Measurements from ENCODE around the gene TMEM30B.

Gene TMEM30B

DNA sequence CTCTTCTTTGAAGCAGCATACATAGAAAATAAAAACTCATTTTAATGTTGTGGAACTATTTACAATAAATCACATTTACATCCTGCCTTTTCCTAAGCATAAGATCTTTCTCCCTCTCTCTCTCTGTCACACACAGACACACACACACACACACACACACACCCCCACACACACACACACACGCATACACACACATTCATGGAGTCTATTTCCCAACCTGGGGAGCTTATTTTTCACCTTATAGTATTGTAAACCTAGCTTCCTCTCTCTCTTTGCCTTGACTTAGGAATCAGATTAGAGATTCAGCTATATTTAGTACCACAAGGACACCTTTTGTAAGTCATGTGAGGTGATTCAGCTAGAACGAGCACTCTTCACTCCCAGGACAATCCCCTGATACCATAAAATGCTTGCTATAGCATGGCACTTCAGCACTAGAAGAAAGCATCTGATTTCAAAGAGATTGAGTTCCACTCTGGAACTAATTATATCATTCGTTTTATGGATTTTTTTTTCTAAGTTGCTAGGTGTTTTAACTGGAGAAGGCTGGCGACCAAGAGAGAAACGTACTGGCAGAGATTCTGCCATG is 23.6 kb downstream of the TMEM30B start:
- peaks cover 2% of the 10 kb centered on the region; the same call in 1 of the 2 replicates for H3K27me3 ChIP-seq (ENCODE audit: control insufficient read depth, insufficient read depth, low read length)
- WGBS (ENCODE audit: insufficient coverage, insufficient read length), result no CpG with 5 or more reads among the region's 5 CpGs
- no peaks in the 10 kb centered on the region for H3K9me3 ChIP-seq (ENCODE audit: control insufficient read depth, insufficient read depth, low read length)
- H3K36me3 ChIP-seq (ENCODE audit: control insufficient read depth, insufficient read depth, low read length), result no peaks in the 10 kb centered on the region
- no peak overlapping the region for H3K4me3 ChIP-seq (ENCODE audit: low read length)
- H3K4me1 ChIP-seq (ENCODE audit: control insufficient read depth, insufficient read depth, low read length), result no peaks in the 10 kb centered on the region
- DNase-seq (ENCODE audit: low read depth, low spot score), result no peak
- H3K27ac ChIP-seq (ENCODE audit: low read length), result no peak overlapping the region

- WGBS (ENCODE audit: insufficient coverage, insufficient read length), result no CpG with 5 or more reads among the region's 6 CpGs
- Histone ChIP-seq H3K36me3 (ENCODE audit: control insufficient read depth, insufficient read depth, low read length) (no peaks in the 10 kb centered on the region), H3K27ac (ENCODE audit: low read length) (no peak overlapping the region), H3K9me3 (ENCODE audit: control insufficient read depth, insufficient read depth, low read length) (no peaks in the 10 kb centered on the region), H3K4me1 (ENCODE audit: control insufficient read depth, insufficient read depth, low read length) (no peaks in the 10 kb centered on the region), H3K27me3 (ENCODE audit: control insufficient read depth, insufficient read depth, low read length) (peaks cover 2% of the 10 kb centered on the region; the same call in 1 of the 2 replicates), H3K4me3 (ENCODE audit: low read length) (no peak overlapping the region)
- no peak for DNase-seq (ENCODE audit: low read depth, low spot score)
These were observed 24.2 kb downstream of the TMEM30B start for GRCh38 chr14:61256826-61257468.

- peaks cover 2% of the 10 kb centered on the region; the same call in 1 of the 2 replicates for H3K27me3 ChIP-seq (ENCODE audit: control insufficient read depth, insufficient read depth, low read length)
- WGBS (ENCODE audit: insufficient coverage, insufficient read length), result no CpG with 5 or more reads among the region's 5 CpGs
- H3K4me3 ChIP-seq (ENCODE audit: low read length), result no peak overlapping the region
- no peaks in the 10 kb centered on the region for H3K36me3 ChIP-seq (ENCODE audit: control insufficient read depth, insufficient read depth, low read length)
- H3K9me3 ChIP-seq (ENCODE audit: control insufficient read depth, insufficient read depth, low read length), result no peaks in the 10 kb centered on the region
- H3K4me1 ChIP-seq (ENCODE audit: control insufficient read depth, insufficient read depth, low read length), result no peaks in the 10 kb centered on the region
- no peak for DNase-seq (ENCODE audit: low read depth, low spot score)
- no peak overlapping the region for H3K27ac ChIP-seq (ENCODE audit: low read length)
These were observed 25.2 kb downstream of the TMEM30B start for GRCh38 chr14:61255968-61256367.

- no CpG with 5 or more reads among the region's 8 CpGs for WGBS (ENCODE audit: insufficient coverage, insufficient read length)
- no peak overlapping the region for H3K4me3 ChIP-seq (ENCODE audit: low read length)
These were observed 26.2 kb downstream of the TMEM30B start for GRCh38 chr14:61254808-61255526.

DNA sequence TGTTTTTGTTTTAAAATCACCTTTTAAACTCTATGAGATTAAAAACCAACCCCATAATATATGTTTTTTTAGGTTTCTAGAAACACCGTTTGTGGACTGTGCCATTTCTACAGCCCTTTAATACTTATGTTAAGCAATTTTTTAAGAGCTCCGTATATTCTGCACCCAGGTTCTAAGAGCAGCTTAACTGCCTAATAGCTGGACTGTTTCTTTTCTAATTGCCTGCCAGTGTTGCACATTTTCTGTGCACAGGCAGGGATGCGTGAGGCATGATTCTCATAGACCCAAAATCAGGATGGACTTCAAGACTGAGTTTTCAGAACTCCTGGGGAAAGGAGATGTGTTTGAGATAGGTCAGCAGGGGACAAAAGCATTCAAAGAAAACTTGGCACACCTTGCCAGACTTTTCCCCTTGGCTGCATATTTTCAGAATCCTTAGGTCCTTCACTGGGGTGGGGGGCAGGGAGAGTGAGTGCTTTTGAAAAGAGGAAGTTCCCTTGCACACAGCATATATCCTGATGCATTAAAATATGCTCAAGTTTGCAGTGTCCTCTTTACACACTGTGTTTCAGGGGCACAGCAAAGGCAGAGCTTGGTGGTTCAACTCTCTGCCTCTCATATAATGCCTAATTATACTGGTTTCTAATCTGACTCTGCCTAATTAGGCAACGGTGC is 27.9 kb downstream of the TMEM30B start:
- no peaks in the 10 kb centered on the region for H3K9me3 ChIP-seq (ENCODE audit: control insufficient read depth, insufficient read depth, low read length)
- no peaks in the 10 kb centered on the region for H3K36me3 ChIP-seq (ENCODE audit: control insufficient read depth, insufficient read depth, low read length)
- DNase-seq (ENCODE audit: low read depth, low spot score), result no peak
- WGBS (ENCODE audit: insufficient coverage, insufficient read length), result no CpG with 5 or more reads among the region's 4 CpGs
- H3K4me1 ChIP-seq (ENCODE audit: control insufficient read depth, insufficient read depth, low read length), result no peaks in the 10 kb centered on the region
- peaks cover 2% of the 10 kb centered on the region; the same call in 1 of the 2 replicates for H3K27me3 ChIP-seq (ENCODE audit: control insufficient read depth, insufficient read depth, low read length)
- H3K27ac ChIP-seq (ENCODE audit: low read length), result no peak overlapping the region
- H3K4me3 ChIP-seq (ENCODE audit: low read length), result no peak overlapping the region

More at GRCh38 chr14:61254808-61255526, 26.2 kb downstream of the TMEM30B start:
- Histone ChIP-seq H3K27me3 (ENCODE audit: control insufficient read depth, insufficient read depth, low read length) (peaks cover 2% of the 10 kb centered on the region; the same call in 1 of the 2 replicates), H3K9me3 (ENCODE audit: control insufficient read depth, insufficient read depth, low read length) (no peaks in the 10 kb centered on the region), H3K4me1 (ENCODE audit: control insufficient read depth, insufficient read depth, low read length) (no peaks in the 10 kb centered on the region), H3K36me3 (ENCODE audit: control insufficient read depth, insufficient read depth, low read length) (no peaks in the 10 kb centered on the region), H3K27ac (ENCODE audit: low read length) (no peak overlapping the region)
- no peak for DNase-seq (ENCODE audit: low read depth, low spot score)

DNA sequence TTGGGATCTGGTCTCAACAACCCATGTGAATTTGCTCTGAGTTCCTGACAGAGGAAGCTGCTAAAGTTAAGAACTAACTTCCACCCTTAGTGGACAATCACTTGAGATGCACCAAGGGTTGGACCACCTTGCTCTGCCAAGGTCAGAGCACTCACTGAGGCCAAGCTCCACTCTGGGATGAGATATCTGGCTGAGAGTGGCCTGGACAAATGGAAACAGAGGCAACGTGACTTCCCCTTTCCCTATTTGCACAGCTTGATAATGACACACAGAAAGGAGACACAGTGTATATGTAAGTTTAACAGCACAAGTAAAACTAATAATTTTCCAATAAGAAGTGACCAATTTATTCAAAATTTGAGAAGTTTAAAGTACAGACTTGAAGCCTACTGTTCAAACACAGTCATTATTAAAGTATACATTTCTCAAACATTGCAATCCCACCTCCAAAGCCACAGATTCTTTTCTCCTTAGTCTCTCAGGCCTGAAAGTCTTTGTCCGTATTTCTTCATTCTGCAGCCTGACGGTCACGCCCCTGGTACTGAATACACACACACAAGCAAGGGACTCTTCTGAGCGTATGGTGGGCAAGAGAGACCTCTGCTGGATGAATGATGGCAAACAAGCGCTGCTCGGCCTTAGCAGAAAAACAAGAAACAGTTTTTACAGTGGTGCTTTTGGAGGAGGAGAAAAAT is 28.6 kb downstream of the TMEM30B start:
- no CpG with 5 or more reads among the region's 7 CpGs for WGBS (ENCODE audit: insufficient coverage, insufficient read length)
- Histone ChIP-seq H3K27me3 (ENCODE audit: control insufficient read depth, insufficient read depth, low read length) (peaks cover 2% of the 10 kb centered on the region; the same call in 1 of the 2 replicates), H3K4me3 (ENCODE audit: low read length) (no peak overlapping the region), H3K9me3 (ENCODE audit: control insufficient read depth, insufficient read depth, low read length) (no peaks in the 10 kb centered on the region), H3K27ac (ENCODE audit: low read length) (no peak overlapping the region), H3K4me1 (ENCODE audit: control insufficient read depth, insufficient read depth, low read length) (no peaks in the 10 kb centered on the region), H3K36me3 (ENCODE audit: control insufficient read depth, insufficient read depth, low read length) (no peaks in the 10 kb centered on the region)
- no peak for DNase-seq (ENCODE audit: low read depth, low spot score)

DNA sequence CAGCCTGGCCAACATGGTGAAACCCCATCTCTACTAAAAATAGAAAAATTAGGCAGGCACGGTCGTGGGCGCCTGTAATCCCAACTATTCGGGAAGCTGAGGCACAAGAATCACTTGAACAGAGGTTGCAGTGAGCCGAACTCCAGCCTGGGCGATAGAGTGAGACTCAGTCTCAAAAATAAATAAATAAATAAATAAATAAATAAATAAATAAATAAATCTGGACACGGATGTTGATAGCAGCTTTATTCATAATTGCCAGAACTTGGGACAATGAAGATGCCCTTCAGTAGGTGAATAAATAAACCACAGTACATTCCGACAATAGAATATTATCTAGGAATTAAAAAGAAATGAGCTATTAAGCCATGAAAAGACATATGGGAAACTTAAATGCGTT is 31.1 kb downstream of the TMEM30B start:
- DNase-seq (ENCODE audit: low read depth, low spot score), result no peak
- Histone ChIP-seq H3K4me3 (ENCODE audit: low read length) (no peak overlapping the region), H3K9me3 (ENCODE audit: control insufficient read depth, insufficient read depth, low read length) (no peaks in the 10 kb centered on the region), H3K36me3 (ENCODE audit: control insufficient read depth, insufficient read depth, low read length) (no peaks in the 10 kb centered on the region), H3K27ac (ENCODE audit: low read length) (no peak overlapping the region), H3K27me3 (ENCODE audit: control insufficient read depth, insufficient read depth, low read length) (peaks cover 2% of the 10 kb centered on the region; the same call in 1 of the 2 replicates), H3K4me1 (ENCODE audit: control insufficient read depth, insufficient read depth, low read length) (no peaks in the 10 kb centered on the region)
- WGBS (ENCODE audit: insufficient coverage, insufficient read length), result no CpG with 5 or more reads among the region's 9 CpGs

DNA sequence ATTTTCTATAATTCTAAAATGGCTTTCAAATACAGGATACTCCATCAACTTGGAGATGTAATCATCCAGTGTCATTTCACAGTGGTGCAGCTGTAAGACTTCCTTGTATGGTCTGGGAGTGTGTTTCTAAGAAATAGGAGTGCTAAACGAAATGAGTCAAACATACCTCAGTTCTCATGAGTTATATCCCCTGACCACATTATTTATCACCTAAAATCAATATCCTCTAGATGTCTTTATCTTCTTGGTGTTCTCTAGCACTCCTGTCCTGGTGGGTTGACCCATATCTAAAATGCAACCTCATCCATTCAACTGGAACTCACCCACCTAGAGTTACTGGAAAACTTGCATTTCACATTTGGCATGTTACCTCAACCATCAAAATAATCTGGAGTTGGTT is 33.2 kb downstream of the TMEM30B start:
- H3K27ac ChIP-seq (ENCODE audit: low read length), result no peak overlapping the region
- H3K27me3 ChIP-seq (ENCODE audit: control insufficient read depth, insufficient read depth, low read length), result no peaks in the 10 kb centered on the region
- WGBS (ENCODE audit: insufficient coverage, insufficient read length), result no CpG with 5 or more reads among the region's 1 CpG
- H3K36me3 ChIP-seq (ENCODE audit: control insufficient read depth, insufficient read depth, low read length), result no peaks in the 10 kb centered on the region
- no peak overlapping the region for H3K4me3 ChIP-seq (ENCODE audit: low read length)
- no peaks in the 10 kb centered on the region for H3K9me3 ChIP-seq (ENCODE audit: control insufficient read depth, insufficient read depth, low read length)
- no peaks in the 10 kb centered on the region; the same call in 1 of the 2 replicates for H3K4me1 ChIP-seq (ENCODE audit: control insufficient read depth, insufficient read depth, low read length)
- no peak for DNase-seq (ENCODE audit: low read depth, low spot score)

DNA sequence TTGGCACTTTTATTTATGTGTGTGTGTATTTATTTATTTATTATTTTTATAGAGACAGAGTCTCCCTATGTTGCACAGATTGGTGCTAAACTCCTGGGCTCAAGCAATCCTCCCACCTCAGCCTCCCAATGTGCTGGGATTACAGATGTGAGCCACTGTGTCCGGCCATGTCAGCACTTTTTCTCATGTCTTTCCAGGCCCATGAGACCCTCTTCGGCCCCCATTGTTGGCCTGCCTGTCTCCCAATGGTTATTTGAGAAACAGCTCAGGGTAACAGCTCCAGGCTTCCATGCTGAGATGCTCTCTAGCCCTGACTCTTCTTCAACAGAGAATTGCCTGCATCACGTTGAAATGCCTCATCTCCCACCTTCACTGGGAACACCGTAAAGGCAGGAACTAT is 34.4 kb downstream of the TMEM30B start:
- Histone ChIP-seq H3K36me3 (ENCODE audit: control insufficient read depth, insufficient read depth, low read length) (no peaks in the 10 kb centered on the region), H3K9me3 (ENCODE audit: control insufficient read depth, insufficient read depth, low read length) (no peaks in the 10 kb centered on the region), H3K4me1 (ENCODE audit: control insufficient read depth, insufficient read depth, low read length) (no peaks in the 10 kb centered on the region; the same call in 1 of the 2 replicates), H3K27ac (ENCODE audit: low read length) (no peak overlapping the region), H3K27me3 (ENCODE audit: control insufficient read depth, insufficient read depth, low read length) (no peaks in the 10 kb centered on the region), H3K4me3 (ENCODE audit: low read length) (no peak overlapping the region)
- no peak for DNase-seq (ENCODE audit: low read depth, low spot score)
- WGBS (ENCODE audit: insufficient coverage, insufficient read length), result no CpG with 5 or more reads among the region's 4 CpGs

- Histone ChIP-seq H3K4me1 (ENCODE audit: control insufficient read depth, insufficient read depth, low read length) (peaks cover under 1% of the 10 kb centered on the region; the same call in 1 of the 2 replicates), H3K27me3 (ENCODE audit: control insufficient read depth, insufficient read depth, low read length) (no peaks in the 10 kb centered on the region), H3K36me3 (ENCODE audit: control insufficient read depth, insufficient read depth, low read length) (no peaks in the 10 kb centered on the region), H3K4me3 (ENCODE audit: low read length) (no peak overlapping the region), H3K9me3 (ENCODE audit: control insufficient read depth, insufficient read depth, low read length) (no peaks in the 10 kb centered on the region; the same call in 1 of the 2 replicates), H3K27ac (ENCODE audit: low read length) (no peak overlapping the region)
- WGBS (ENCODE audit: insufficient coverage, insufficient read length), result no CpG with 5 or more reads among the region's 9 CpGs
- DNase-seq (ENCODE audit: low read depth, low spot score), result no peak
These were observed 37.1 kb downstream of the TMEM30B start for GRCh38 chr14:61244009-61244408.
